Right atrium auricular region (tissue), 2 donors: ENCODE data around the gene KDM4B. TPM values are rescaled to one million over a fixed set of nuclear protein-coding genes. Genes with fewer than 3 reads are reported as not detected.

ENCODE experiments used
- DNase-seq: peaks from one replicate; pipeline ENCODE4 v3.0.0-alpha.2; 2019; ENCODE audit warnings: low spot score
- H3K27ac ChIP-seq, 2 donors: fragments of 200-600 bp; sonication (generic); 1 replicate in 1 of 2; 2 replicates in 1 of 2; pipeline ENCODE4 v1.5.1; 2016 to 2019
- H3K27me3 ChIP-seq, 2 donors: fragments of 200-600 bp; sonication (generic); one replicate each; pipeline versions ENCODE4 v1.5.1 to v1.6.0; 2017 to 2019
- H3K36me3 ChIP-seq: fragments of 200-600 bp; sonication (generic); one replicate; pipeline ENCODE4 v1.5.1; 2016
- H3K4me1 ChIP-seq, 2 donors: fragments of 200-600 bp; sonication (generic); one replicate each; pipeline versions ENCODE4 v1.5.1 to v1.6.0; 2017 to 2019
- H3K4me3 ChIP-seq, 2 donors: fragments of 200-600 bp; sonication (generic); 1 replicate in 1 of 2; 2 replicates in 1 of 2; pipeline ENCODE4 v1.5.1; 2017 to 2019; ENCODE audit warnings: mild to moderate bottlenecking in 1 of 2, moderate library complexity in 1 of 2
- H3K9me3 ChIP-seq, 2 donors: fragments of 200-600 bp; sonication (generic); one replicate each; pipeline ENCODE4 v1.5.1; 2019
- CTCF ChIP-seq, 2 donors: fragments of 200-600 bp; sonication (generic); IDR thresholded peaks; one replicate each; pipeline ENCODE4 v1.5.1; 2019; ENCODE audit warnings: antibody characterized with exemption in 2 of 2
- total RNA-seq, 2 donors: library from RNA; depleted of rRNA; stranded (reverse); fragments of >200 nt; gene quantifications; one replicate each; pipeline ENCODE4 v1.1.0, GENCODE V29; 2016

The KDM4B gene
- total RNA-seq, 2 donors from 2014 or later = 17.6 to 26.0 TPM

- no peak overlapping the region for H3K4me3 ChIP-seq
- no peak for TF ChIP-seq CTCF (IDR thresholded peaks at IDR 0.05)
- no peak overlapping the region for H3K27ac ChIP-seq
- peaks cover 0 to 6% of the 10 kb centered on the region in 2 donors for H3K4me1 ChIP-seq
- no peak for DNase-seq
- H3K27me3 ChIP-seq = no peaks in the 10 kb centered on the region
- H3K9me3 ChIP-seq = peaks cover 0 to 6% of the 10 kb centered on the region in 2 donors
- H3K36me3 ChIP-seq = peaks cover 5% of the 10 kb centered on the region
Observed at GRCh38 chr19:5065663-5066093, 96.8 kb downstream of the KDM4B start.

GRCh38 chr19:5066768-5067167 is 97.9 kb downstream of the KDM4B start:
- H3K27me3 ChIP-seq = no peaks in the 10 kb centered on the region
- no peak overlapping the region for H3K27ac ChIP-seq
- no peak for DNase-seq
- H3K9me3 ChIP-seq = peaks cover 0 to 6% of the 10 kb centered on the region in 2 donors
- H3K4me3 ChIP-seq = no peak overlapping the region
- H3K4me1 ChIP-seq = peaks cover 0 to 10% of the 10 kb centered on the region in 2 donors
- no peak for TF ChIP-seq CTCF (IDR thresholded peaks at IDR 0.05)
- peaks cover 10% of the 10 kb centered on the region for H3K36me3 ChIP-seq

GRCh38 chr19:5067678-5068077 is 98.8 kb downstream of the KDM4B start:
- Histone ChIP-seq H3K4me1 (peaks cover 0 to 10% of the 10 kb centered on the region in 2 donors), H3K27me3 (no peaks in the 10 kb centered on the region), H3K9me3 (peaks cover 0 to 4% of the 10 kb centered on the region in 2 donors), H3K4me3 (no peak overlapping the region), H3K27ac (no peak overlapping the region), H3K36me3 (peaks cover 10% of the 10 kb centered on the region)
- TF ChIP-seq CTCF (IDR thresholded peaks at IDR 0.05) = no peak
- no peak for DNase-seq

GRCh38 chr19:5068233-5069072 is 99.5 kb downstream of the KDM4B start:
- Histone ChIP-seq H3K9me3 (no peaks in the 10 kb centered on the region), H3K4me3 (no peak overlapping the region), H3K27me3 (no peaks in the 10 kb centered on the region), H3K27ac (no peak overlapping the region), H3K4me1 (peaks cover 0 to 10% of the 10 kb centered on the region in 2 donors), H3K36me3 (peaks cover 11% of the 10 kb centered on the region)
- DNase-seq = no peak
- no peak for TF ChIP-seq CTCF (IDR thresholded peaks at IDR 0.05)

- no peak overlapping the region for H3K4me3 ChIP-seq
- no peak for TF ChIP-seq CTCF (IDR thresholded peaks at IDR 0.05)
- H3K27ac ChIP-seq = no peak overlapping the region
- peaks cover 16% of the 10 kb centered on the region for H3K36me3 ChIP-seq
- H3K9me3 ChIP-seq = no peaks in the 10 kb centered on the region
- H3K4me1 ChIP-seq = peaks cover 0 to 4% of the 10 kb centered on the region in 2 donors
- no peaks in the 10 kb centered on the region for H3K27me3 ChIP-seq
- no peak for DNase-seq
Observed at GRCh38 chr19:5070331-5070730, 101.4 kb downstream of the KDM4B start.
